ENCODE measurements around the gene ZNF26. TPM values are rescaled to one million over a fixed set of nuclear protein-coding genes. Genes with fewer than 3 reads are reported as not detected.

Gene ZNF26, protein sequence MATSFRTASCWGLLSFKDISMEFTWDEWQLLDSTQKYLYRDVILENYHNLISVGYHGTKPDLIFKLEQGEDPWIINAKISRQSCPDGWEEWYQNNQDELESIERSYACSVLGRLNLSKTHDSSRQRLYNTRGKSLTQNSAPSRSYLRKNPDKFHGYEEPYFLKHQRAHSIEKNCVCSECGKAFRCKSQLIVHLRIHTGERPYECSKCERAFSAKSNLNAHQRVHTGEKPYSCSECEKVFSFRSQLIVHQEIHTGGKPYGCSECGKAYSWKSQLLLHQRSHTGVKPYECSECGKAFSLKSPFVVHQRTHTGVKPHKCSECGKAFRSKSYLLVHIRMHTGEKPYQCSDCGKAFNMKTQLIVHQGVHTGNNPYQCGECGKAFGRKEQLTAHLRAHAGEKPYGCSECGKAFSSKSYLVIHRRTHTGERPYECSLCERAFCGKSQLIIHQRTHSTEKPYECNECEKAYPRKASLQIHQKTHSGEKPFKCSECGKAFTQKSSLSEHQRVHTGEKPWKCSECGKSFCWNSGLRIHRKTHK
- total RNA-seq: 9.9 and 10.6 TPM in 2 replicates

DNA sequence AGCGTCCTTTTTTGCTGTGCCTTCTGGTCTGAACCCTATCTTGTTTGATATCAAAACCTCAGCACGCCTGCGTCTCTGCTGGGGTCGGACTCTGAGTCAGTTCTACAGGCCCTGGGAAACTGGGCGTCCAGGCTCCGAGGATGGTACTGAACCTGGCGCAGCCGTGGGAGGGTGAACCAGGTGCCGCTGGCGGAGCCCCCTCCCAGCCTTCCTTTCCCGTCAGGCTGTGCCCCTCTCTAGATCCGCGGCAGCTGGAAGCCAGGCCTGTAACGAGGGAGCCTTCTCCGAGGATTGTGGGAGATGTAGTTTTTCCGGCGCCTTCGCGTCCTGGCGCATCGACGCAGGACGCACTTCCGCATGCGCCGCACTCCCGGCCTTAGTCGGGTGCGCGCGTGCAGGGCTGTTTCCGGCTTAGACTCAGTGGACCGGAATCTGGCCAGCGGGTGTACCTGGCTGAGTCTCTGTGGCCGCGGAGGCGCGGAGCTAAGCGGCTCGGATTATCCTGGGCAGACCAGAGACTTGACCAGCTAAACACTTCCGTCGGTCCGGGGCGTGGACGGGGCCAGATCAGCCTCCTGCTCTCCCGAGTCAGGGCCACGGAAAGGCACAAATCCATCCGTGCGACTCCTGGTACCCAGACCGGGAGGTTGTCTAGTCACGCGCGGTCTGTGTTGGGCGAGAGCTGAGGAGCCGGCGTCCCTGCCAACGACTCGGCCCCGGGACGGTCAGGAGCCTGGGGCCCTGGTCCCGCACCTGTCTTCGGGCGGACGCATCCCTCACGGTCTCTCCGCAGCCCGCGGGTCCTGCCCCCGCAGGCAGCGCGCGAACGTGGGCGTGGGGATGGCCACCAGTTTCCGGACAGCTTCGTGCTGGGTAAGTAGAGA is at the start of gene ZNF26:
ZNF26 (plus strand) TSS at position 367 of the 884 bp plus-strand sequence; CDS start at position 841, 474 bp downstream.

DNA sequence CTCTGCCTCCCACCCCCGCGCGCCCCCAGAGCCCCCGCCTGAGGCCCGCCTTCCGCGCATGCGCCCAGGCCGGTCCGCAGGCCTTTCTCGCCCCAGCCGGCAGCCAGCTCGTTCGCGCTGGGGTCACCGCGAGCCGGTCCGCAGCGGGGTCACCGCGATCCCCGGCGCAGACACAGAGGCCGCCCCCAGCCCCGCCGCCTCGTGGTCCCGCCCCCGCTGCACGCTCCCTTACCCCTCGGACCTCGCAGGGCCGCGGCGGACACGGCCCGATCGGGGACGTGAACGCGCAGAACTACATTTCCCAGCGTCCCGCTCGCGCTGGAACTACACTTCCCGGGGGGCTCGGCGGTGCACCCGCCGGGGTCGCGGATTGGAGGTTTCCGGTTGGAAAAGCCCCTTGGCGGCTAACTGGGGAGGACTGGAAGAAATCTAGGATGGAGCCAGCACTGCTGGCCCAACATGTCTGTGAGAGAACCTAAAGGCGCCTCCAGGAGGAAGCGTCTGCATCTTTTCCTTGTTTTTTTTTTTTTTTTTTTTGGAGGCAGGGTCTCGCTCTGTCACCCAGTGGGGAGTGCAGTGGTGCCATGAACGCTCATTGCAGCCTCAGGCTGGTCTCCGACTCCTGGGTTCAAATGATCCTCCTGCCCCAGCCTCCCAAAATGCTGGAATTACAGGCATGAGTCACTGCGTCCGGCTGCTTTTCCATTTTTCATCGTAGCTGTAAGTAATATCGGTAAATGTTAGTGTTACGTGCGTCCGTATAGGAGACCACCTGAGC is 30.0 kb upstream of the ZNF26 start, which contains the start of gene ZNF605:
ZNF605 (minus strand) TSS at position 296 of the 778 bp plus-strand sequence. CDS start 10,671 bp downstream, outside the sequence.

DNA sequence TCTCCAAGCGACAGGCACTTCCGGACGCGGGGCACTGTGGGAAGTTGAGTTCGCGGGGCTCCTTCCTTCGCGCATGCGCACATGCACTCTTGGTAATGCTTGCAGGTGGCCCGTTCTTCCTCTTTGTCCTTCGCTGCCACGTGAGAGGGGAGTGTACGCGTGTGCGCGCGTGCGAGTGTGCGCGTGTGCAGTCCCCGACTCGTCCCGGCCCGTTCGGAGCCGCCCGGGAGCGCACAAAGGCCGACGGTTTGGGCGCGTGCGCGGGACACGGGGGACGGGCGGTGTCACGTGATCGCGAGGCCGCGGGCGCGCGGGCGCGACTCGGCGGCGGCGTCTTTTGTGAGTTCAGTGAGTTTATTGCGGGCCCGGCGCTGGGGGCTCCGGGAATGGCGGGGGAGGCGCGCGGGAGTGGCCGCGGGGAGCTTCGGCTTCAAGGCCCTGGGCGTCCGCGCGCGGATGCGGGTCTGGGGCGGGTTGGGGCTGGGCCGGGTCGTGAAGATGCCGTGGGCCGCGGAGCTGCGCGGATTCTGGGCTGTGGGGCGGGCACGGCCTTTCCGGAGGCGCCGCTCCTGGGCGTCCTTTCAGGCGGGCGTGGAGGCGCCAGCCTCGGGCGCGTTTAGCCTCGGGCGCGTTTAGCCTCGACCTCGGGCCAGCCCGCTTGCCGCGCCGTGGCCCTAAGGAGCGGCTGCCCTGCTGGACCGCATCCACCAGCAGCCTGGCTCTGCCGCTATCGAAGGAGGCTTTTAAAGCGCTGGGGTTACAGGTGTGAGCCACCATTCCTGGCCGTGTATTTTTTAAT is 51.2 kb downstream of the ZNF26 start, which contains the start of gene ZNF84:
ZNF84 (plus strand) TSS at position 303 of the 799 bp plus-strand sequence. CDS start 3,959 bp downstream, outside the sequence.

Other genes starting within 250 kb of the ZNF26 start
- 51.1 and 63.1 TPM in 2 replicates for gene ANKLE2, start 224.5 kb upstream of the ZNF26 start, total RNA-seq
- 132 and 178 TPM in 2 replicates for gene GOLGA3, start 157.5 kb upstream of the ZNF26 start, total RNA-seq
- 37.4 and 37.7 TPM in 2 replicates for gene CHFR, start 98.8 kb upstream of the ZNF26 start, total RNA-seq
- gene ZNF605, start 30.1 kb upstream of the ZNF26 start, total RNA-seq: 8.2 and 10.7 TPM in 2 replicates
- gene ZNF84, start 51.1 kb downstream of the ZNF26 start, total RNA-seq: 19.4 and 21.4 TPM in 2 replicates
- 29.3 and 32.0 TPM in 2 replicates for gene ZNF140, start 94.6 kb downstream of the ZNF26 start, total RNA-seq
- gene ZNF891, start 143.9 kb downstream of the ZNF26 start, total RNA-seq: 0.79 and 0.87 TPM in 2 replicates
- gene ZNF10, start 144.3 kb downstream of the ZNF26 start, total RNA-seq: 7.7 and 10.4 TPM in 2 replicates
- 22.6 and 24.0 TPM in 2 replicates for gene ZNF268, start 195.1 kb downstream of the ZNF26 start, total RNA-seq
- gene ANHX, start 249.5 kb downstream of the ZNF26 start, total RNA-seq: not detected in 2 replicates